Retinal pigment epithelial cell (primary cell): Measurements from ENCODE around the gene C16orf96.

Source experiments
- DNase-seq: peaks from one replicate; pipeline ENCODE4 v3.0.0-alpha.2; 2010; ENCODE audit warnings: low read depth
- H3K4me3 ChIP-seq: 2 replicates; pipeline ENCODE4 v1.5.1; 2011; ENCODE audit warnings: mild to moderate bottlenecking, low read length, control low read depth, moderate library complexity
- CTCF ChIP-seq: conservative IDR thresholded peaks from 2 replicates; pipeline ENCODE4 v1.5.1; 2011; ENCODE audit warnings: low read depth, low read length, control low read depth, inconsistent platforms

Gene C16orf96

GRCh38 chr16:4517812-4518680 is 38.1 kb upstream of the C16orf96 start:
- no peak overlapping the region for H3K4me3 ChIP-seq
- DNase-seq, result no peak
- peak; percentile 72 for TF ChIP-seq CTCF

- H3K4me3 ChIP-seq, result no peak overlapping the region
- no peak for TF ChIP-seq CTCF
- no peak for DNase-seq
These were observed 36.7 kb upstream of the C16orf96 start for GRCh38 chr16:4519274-4520058.

GRCh38 chr16:4520913-4521312 is 35.2 kb upstream of the C16orf96 start:
- no peak for TF ChIP-seq CTCF
- no peak overlapping the region for H3K4me3 ChIP-seq

GRCh38 chr16:4522051-4522581 is 34.0 kb upstream of the C16orf96 start:
- no peak overlapping the region for H3K4me3 ChIP-seq
- no peak for TF ChIP-seq CTCF
- DNase-seq, result no peak

More at GRCh38 chr16:4520913-4521312, 35.2 kb upstream of the C16orf96 start:
- DNase-seq, result no peak

- DNase-seq, result no peak
- no peak overlapping the region for H3K4me3 ChIP-seq
- TF ChIP-seq CTCF, result no peak
These were observed 32.5 kb upstream of the C16orf96 start for GRCh38 chr16:4523686-4524085.

GRCh38 chr16:4524571-4524970 is 31.6 kb upstream of the C16orf96 start:
- H3K4me3 ChIP-seq, result no peak overlapping the region
- TF ChIP-seq CTCF, result no peak
- DNase-seq, result no peak
